Naive thymus-derived CD8-positive, alpha-beta T cell (primary cell): ENCODE measurements around the gene WNT3A. TPM values are rescaled to one million over a fixed set of nuclear protein-coding genes. Genes with fewer than 3 reads are reported as not detected.
A peak's percentile ranks its signal among the peaks of the same experiment; 100 is the strongest.

ENCODE experiments used
- ATAC-seq, 2 donors: fragments of 150-1000 bp; cut with Tn5 transposase in 1 of 2; sonication (Bioruptor Pico), chemical (Tn5 transposase) in 1 of 2; 1 replicate in 1 of 2; 2 replicates in 1 of 2; pipeline ENCODE4 v1.10.0; 2021; ENCODE audit warnings: mild to moderate bottlenecking in 2 of 2, moderate library complexity in 2 of 2
- POLR2A ChIA-PET: fragments of 350-600 bp; sonication (Branson Sonifier 250); formaldehyde crosslinking; loops from one replicate; lab custom pipeline; 2021; ENCODE audit warnings: antibody characterized with exemption; lab: Charles Lee
- DNase-seq, 10 donors: peaks; one replicate each; pipeline versions ENCODE4 v3.0.0 to v3.0.0-alpha.2; 2020 to 2022
- H3K27ac Mint-ChIP-seq, 10 donors: one replicate each; pipeline ENCODE4 v1.8.0; 2020 to 2022; ENCODE audit warnings: mild to moderate bottlenecking in 10 of 10, mixed read lengths in 10 of 10, moderate library complexity in 4 of 10, inconsistent platforms in 1 of 10
- H3K27me3 Mint-ChIP-seq, 5 donors: one replicate each; pipeline ENCODE4 v1.8.0; 2021 to 2022; ENCODE audit warnings: mixed read lengths in 5 of 5
- H3K36me3 Mint-ChIP-seq, 3 donors: one replicate each; pipeline ENCODE4 v1.8.0; 2020 to 2022; ENCODE audit warnings: mixed read lengths in 3 of 3, mild to moderate bottlenecking in 2 of 3, inconsistent platforms in 1 of 3
- H3K4me1 Mint-ChIP-seq, 4 donors: one replicate each; pipeline ENCODE4 v1.8.0; 2021 to 2022; ENCODE audit warnings: mixed read lengths in 4 of 4
- H3K4me3 Mint-ChIP-seq, 10 donors: one replicate each; pipeline ENCODE4 v1.8.0; 2020 to 2022; ENCODE audit warnings: mild to moderate bottlenecking in 10 of 10, mixed read lengths in 10 of 10, moderate library complexity in 6 of 10, inconsistent platforms in 1 of 10
- H3K9me3 Mint-ChIP-seq, 9 donors: one replicate each; pipeline ENCODE4 v1.8.0; 2020 to 2022; ENCODE audit warnings: mixed read lengths in 9 of 9, mild to moderate bottlenecking in 3 of 9, inconsistent platforms in 1 of 9, moderate library complexity in 1 of 9
- polyA plus RNA-seq, 3 donors: library from polyadenylated mRNA; unstranded; fragments of 300-500 nt; fragmentation: Illumina TruSeq; gene quantifications; one replicate each; pipeline ENCODE4 v1.2.3, GENCODE V29; 2021
- total RNA-seq, 8 experiments: library from RNA in 2 of 8; stranded (reverse) in 2 of 8; gene quantifications; one replicate each; pipeline ENCODE4 v1.2.3 and lab custom pipeline; 2021 to 2026

WNT3A gene
- total and polyA plus RNA-seq, 5 experiments from 2014 or later, result not detected

DNA sequence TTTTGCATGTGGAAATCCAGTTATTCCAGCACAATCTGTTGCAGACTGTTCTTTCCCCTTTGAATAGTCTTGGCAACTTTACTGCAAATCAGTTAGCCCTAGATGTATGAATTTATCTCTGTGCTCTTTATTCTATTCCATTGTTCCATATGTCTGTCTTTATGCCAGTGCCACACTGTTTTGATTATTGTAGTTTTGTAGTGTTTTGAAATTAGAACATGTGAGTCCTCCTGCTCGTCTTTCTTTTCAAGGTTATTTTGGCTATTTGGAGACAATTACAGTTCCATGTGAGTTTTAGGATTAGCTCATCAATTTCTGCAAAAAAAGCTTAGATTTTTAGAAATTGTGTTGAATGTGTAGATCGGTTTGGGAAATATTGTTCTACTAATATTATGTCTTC is 26.6 kb downstream of the WNT3A start:
- H3K27me3 Mint-ChIP-seq, result peaks cover 13 to 70% (median 25%) of the 10 kb centered on the region in 5 donors
- no peak for ATAC-seq
- peaks cover 0 to 6% (median 0%) of the 10 kb centered on the region in 4 donors for H3K4me1 Mint-ChIP-seq
- no peak overlapping the region for H3K4me3 Mint-ChIP-seq
- H3K9me3 Mint-ChIP-seq, result peaks cover 0 to 8% (median 0%) of the 10 kb centered on the region in 9 donors
- no peak for DNase-seq
- H3K27ac Mint-ChIP-seq, result no peak overlapping the region
- H3K36me3 Mint-ChIP-seq, result no peaks in the 10 kb centered on the region
- POLR2A ChIA-PET, result no interaction called here

DNA sequence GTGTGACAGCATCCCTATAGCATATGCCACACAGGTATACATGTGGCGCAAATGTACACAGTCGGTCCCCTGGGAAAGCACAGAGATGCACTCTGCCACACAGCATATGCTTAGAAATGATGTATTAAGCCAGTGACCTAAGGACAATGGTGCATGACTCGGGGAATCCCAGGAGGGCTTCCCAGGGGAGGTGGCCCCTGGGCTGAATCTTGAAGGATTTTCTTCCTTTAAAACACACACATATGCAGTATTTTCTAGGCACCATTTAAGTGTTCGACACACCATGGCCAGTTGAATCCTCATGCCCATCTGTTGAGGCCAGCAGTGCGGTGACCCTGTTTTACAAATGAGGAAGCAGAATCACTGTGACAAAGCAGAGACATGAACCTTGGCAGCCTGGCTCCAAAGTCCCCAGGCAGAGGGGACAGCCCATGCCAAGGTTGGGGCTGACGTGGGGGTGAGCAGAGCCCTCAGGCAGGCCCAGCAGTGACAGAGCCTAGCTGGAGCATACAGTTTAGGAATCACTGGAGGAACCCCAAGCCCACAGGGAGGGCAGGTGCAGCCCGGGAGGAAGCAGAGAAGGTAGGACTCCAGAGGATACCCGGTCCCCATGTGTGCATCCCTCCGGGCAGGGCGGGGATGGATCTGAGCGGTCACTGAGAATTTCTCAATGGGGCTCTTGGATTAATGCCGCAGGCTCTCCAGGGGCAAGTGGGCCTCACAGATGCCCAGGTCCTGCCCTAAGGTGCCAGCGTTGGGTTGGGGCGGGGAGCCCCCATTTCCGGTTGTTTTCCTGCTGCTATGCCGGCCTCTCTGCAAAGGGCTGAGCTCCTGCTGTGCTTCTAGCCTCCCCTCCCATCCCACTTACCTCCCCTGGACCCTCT is 28.4 kb downstream of the WNT3A start:
- Mint-ChIP-seq H3K4me1 (peaks cover 0 to 6% (median 0%) of the 10 kb centered on the region in 4 donors), H3K36me3 (no peaks in the 10 kb centered on the region), H3K4me3 (peak overlapping the region in 1 of 10 donors; percentile 34), H3K27me3 (peaks cover 14 to 70% (median 29%) of the 10 kb centered on the region in 5 donors), H3K27ac (no peak overlapping the region), H3K9me3 (peaks cover 0 to 8% (median 0%) of the 10 kb centered on the region in 9 donors)
- POLR2A ChIA-PET, result no interaction called here
- DNase-seq, result no peak
- ATAC-seq, result no peak

DNA sequence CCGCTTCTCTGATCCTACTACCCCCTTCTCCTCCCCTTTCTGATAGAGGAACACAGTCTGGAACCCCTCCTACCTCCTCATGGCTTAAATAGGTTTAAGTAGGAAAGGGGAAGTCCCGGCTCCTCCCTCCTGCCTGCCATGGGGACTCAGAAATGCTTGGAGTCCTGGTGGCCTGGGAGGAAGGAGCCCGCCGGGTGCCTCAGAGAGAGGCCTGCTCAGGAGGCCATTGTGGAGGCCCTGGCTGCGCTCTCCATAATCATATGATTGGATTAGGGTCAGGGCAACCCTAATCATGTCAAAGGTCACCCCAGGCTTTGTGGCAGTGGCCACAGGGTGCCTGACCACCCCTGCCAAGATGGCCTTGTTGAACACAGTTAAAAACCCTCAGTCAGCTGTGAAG is 29.0 kb downstream of the WNT3A start:
- POLR2A ChIA-PET, result no interaction called here
- no peaks in the 10 kb centered on the region for H3K36me3 Mint-ChIP-seq
- peaks cover 0 to 8% (median 0%) of the 10 kb centered on the region in 9 donors for H3K9me3 Mint-ChIP-seq
- DNase-seq, result no peak
- peaks cover 0 to 6% (median 0%) of the 10 kb centered on the region in 4 donors for H3K4me1 Mint-ChIP-seq
- no peak for ATAC-seq
- H3K27me3 Mint-ChIP-seq, result peaks cover 16 to 66% (median 33%) of the 10 kb centered on the region in 5 donors
- H3K4me3 Mint-ChIP-seq, result no peak overlapping the region
- H3K27ac Mint-ChIP-seq, result no peak overlapping the region

DNA sequence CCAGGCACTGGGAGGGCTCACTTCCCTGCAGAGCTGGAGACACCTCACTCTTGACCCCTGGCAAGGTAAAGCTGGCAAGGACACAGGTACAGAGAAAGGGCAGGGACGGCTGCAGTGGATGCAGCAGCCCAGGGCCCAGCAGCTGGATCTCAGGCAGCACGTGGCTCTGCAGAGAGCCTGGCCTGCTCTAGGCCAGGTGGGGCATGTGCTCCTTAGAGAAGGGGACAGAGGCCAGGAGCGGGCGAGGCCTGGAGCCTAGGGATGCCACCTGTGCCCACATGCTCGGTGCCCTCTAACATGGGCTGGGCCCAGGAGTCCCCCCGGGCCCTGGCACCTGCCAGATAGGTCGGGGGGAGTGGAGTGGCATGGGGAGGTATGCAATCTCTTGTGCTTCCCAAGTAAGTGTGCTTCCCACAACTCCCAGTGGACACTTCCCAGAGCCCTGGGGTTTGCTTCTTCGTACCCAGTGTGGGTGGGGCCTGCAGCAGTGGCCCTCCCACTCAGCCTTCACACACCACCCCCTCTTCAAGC is 30.0 kb downstream of the WNT3A start:
- no peaks in the 10 kb centered on the region for H3K36me3 Mint-ChIP-seq
- peaks cover 10 to 57% (median 25%) of the 10 kb centered on the region in 5 donors for H3K27me3 Mint-ChIP-seq
- H3K9me3 Mint-ChIP-seq, result peaks cover 0 to 8% (median 0%) of the 10 kb centered on the region in 9 donors
- H3K4me3 Mint-ChIP-seq, result peak overlapping the region in 1 of 10 donors; percentile 26
- POLR2A ChIA-PET, result interaction anchor here (0.6 kb wide), 1 partner anchor 311 kb away, joined by 3 read pairs; no protein-coding TSS in a partner anchor
- DNase-seq (no peak), ATAC-seq (no peak)
- peaks cover 0 to 6% (median 0%) of the 10 kb centered on the region in 4 donors for H3K4me1 Mint-ChIP-seq
- no peak overlapping the region for H3K27ac Mint-ChIP-seq

DNA sequence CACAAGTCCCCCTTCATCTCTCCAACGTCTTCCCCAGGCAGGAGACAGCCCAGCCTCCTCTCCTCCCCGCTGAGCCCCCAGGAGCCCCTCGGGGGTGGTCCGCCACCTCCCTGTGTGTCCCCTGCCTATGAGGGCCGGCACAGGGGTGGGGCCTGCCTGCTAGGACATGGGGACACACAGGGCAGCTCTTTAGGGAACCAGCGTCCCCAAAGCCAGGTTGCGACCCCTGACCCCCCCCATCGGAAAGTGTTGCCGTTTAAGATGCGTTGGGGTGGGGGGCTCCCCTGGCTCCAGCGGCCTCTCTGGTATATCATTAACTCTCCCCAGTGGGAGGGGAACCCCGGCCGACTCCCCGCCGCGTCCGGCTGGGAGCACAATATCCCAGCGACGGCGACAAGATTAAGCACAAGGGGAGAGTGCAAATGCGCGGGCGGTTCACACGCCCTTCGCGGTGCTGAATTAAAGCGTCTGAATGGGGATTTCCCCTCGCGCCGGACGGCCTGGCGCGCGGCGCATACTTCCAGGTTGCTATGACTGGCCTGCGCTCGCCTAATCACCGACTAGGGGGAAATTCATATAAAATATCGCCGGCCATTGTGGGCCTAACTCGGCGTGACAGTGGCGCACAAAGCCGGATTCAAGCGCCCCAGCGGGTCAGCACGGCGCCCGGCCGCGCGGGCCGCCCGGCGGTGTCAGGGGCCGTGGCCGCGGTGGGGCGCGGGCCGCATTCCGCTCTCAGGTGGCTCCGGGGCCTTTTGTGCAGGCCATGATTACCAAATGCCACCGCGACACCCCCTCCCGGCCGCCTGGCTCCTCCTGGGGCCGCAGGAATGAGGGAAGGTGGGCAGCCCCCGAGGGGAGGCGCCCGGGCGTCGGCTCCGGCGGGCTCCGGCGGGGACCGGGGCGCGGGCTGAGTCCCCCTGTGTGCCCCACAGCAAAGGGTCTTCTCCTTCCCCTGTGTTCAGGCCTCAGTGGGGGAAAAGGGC is 30.9 kb downstream of the WNT3A start:
- no peaks in the 10 kb centered on the region for H3K36me3 Mint-ChIP-seq
- peak overlapping the region in 7 of 10 donors; percentile 29 to 64 (median 42) for H3K4me3 Mint-ChIP-seq
- peaks cover 0 to 6% (median 0%) of the 10 kb centered on the region in 4 donors for H3K4me1 Mint-ChIP-seq
- H3K27me3 Mint-ChIP-seq, result peaks cover 10 to 50% (median 25%) of the 10 kb centered on the region in 5 donors
- POLR2A ChIA-PET, result no interaction called here
- ATAC-seq (peak; percentile 68 to 76), DNase-seq (no peak)
- H3K27ac Mint-ChIP-seq, result no peak overlapping the region
- peaks cover 0 to 8% (median 0%) of the 10 kb centered on the region in 9 donors for H3K9me3 Mint-ChIP-seq

DNA sequence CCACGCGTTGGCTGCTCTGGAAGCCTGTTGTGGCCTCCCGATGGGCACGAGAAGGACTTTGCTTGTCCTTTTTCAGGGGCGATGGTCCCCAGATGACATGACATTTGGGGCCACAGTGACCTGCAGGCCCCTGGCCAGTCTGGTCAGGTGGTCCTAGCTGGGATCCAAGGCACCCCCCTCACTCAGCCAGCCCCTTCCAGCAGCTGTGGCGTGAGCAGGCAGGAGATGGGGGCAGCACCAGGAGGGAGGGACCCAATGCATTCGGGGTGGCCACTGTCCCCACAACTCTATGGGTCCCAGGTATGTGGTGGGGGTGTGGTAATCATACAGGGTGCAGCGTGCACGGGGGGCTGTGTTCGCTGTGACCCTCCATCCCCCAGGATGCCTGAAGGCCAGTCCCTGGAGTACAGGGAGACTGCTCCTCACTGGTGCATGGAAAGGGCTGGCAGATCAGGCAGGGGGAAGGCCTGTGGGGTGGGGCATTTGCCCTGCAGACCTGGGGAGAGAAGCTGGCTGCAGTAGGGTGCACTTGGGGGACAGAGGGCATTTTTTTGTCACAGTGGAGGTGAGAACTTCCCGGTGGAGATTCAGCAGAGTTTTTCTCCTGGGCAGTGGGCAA is 31.7 kb downstream of the WNT3A start:
- H3K9me3 Mint-ChIP-seq, result peaks cover 0 to 3% (median 0%) of the 10 kb centered on the region in 9 donors
- H3K4me3 Mint-ChIP-seq, result peak overlapping the region in 3 of 10 donors; percentile 0 to 54 (median 5)
- POLR2A ChIA-PET, result no interaction called here
- H3K36me3 Mint-ChIP-seq, result no peaks in the 10 kb centered on the region
- peaks cover 8 to 46% (median 23%) of the 10 kb centered on the region in 5 donors for H3K27me3 Mint-ChIP-seq
- DNase-seq (no peak), ATAC-seq (no peak)
- no peak overlapping the region for H3K27ac Mint-ChIP-seq
- H3K4me1 Mint-ChIP-seq, result peaks cover 0 to 6% (median 0%) of the 10 kb centered on the region in 4 donors

DNA sequence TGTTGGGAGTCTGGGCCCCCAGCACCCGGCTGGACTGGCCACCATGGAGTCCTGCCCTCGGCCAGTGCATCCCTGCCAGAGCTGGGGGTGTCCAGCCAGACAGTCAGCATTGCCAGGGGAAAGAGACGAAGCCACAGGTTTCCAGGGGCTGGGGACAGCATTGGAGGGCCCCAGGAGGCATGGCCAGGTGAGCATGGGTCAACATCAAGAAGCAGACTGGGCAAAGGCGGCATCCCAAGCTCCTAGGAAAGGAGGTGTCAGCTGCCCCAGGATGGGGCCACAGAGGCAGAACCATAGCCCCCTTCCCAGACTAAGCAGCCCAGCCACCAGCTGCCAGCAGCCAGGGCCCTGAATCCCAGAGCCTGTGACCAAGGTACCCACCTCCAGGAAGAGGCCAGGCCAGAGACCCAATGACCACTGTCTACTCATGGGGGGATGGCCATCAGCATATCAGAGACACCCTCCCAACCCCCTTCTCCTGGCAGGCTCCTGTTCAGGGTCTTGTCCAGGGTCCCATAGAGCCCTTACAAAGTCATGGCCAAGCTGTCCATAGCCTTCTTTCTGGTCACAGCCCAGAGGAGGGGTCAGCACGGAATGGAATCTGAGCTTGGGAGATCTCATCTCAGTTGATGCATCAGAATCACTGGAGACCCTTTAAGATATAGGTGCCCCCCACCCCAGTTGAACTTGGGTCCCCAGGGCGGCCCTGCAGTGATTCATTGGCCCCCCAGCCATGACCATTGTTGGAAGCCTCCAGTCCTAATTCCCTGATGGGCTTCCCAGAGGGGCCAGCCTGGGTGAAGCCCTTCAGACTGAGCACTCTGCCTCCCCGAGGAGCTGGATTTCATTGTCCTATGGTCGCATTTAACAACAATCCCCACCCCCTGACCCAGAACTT is 32.5 kb downstream of the WNT3A start:
- DNase-seq, result no peak
- Mint-ChIP-seq H3K9me3 (no peaks in the 10 kb centered on the region), H3K4me1 (peaks cover 0 to 6% (median 0%) of the 10 kb centered on the region in 4 donors), H3K4me3 (peak overlapping the region in 3 of 10 donors; percentile 0 to 54 (median 5)), H3K27ac (no peak overlapping the region), H3K36me3 (no peaks in the 10 kb centered on the region), H3K27me3 (peaks cover 8 to 42% (median 22%) of the 10 kb centered on the region in 5 donors)
- POLR2A ChIA-PET, result no interaction called here
- no peak for ATAC-seq

DNA sequence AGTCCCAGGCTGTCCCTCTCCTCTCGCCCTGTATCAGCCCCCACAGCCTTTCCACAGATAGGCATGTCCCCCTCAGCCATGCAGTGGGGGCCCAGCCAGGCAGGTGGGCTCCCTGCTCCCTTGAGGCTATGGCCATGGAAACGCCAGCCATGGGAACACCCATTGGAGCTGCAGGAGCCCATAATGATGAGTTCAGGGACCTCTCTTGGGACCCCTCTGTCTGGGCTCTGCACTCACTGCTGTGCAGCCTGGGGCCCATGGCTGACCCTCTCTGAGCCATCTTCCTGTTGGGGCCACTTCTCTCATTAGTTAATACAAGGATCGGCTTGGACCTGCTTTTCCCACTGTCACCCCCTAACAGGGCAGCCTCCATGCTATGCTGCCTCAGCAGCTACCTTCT is 33.2 kb downstream of the WNT3A start:
- Mint-ChIP-seq H3K4me1 (peaks cover 0 to 6% (median 0%) of the 10 kb centered on the region in 4 donors), H3K4me3 (no peak overlapping the region), H3K27me3 (peaks cover 8 to 40% (median 20%) of the 10 kb centered on the region in 5 donors), H3K9me3 (no peaks in the 10 kb centered on the region), H3K36me3 (no peaks in the 10 kb centered on the region), H3K27ac (no peak overlapping the region)
- ATAC-seq, result no peak
- POLR2A ChIA-PET, result no interaction called here
- DNase-seq, result no peak

DNA sequence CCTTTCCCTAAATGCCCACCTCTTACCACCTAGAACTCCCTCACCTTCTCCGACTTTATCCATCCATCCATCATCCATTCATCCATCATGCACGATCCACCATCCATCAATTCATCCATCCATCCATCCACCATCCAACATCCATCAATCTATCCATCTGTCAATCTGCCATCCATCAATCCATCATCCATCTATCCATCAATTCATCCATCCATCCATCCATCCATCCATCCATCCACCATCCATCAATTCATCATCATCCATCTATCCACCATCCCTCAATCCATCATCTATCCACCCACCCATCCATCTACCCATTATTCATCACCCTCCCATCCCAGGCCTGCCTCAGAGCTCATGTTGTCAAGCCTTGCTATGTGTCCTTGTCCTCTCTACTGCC is 34.5 kb downstream of the WNT3A start:
- no peak overlapping the region for H3K4me3 Mint-ChIP-seq
- H3K9me3 Mint-ChIP-seq, result no peaks in the 10 kb centered on the region
- no peak overlapping the region for H3K27ac Mint-ChIP-seq
- ATAC-seq (no peak), DNase-seq (no peak)
- POLR2A ChIA-PET, result no interaction called here
- peaks cover 0 to 6% (median 0%) of the 10 kb centered on the region in 4 donors for H3K4me1 Mint-ChIP-seq
- H3K27me3 Mint-ChIP-seq, result peaks cover 8 to 32% (median 13%) of the 10 kb centered on the region in 5 donors
- no peaks in the 10 kb centered on the region for H3K36me3 Mint-ChIP-seq

DNA sequence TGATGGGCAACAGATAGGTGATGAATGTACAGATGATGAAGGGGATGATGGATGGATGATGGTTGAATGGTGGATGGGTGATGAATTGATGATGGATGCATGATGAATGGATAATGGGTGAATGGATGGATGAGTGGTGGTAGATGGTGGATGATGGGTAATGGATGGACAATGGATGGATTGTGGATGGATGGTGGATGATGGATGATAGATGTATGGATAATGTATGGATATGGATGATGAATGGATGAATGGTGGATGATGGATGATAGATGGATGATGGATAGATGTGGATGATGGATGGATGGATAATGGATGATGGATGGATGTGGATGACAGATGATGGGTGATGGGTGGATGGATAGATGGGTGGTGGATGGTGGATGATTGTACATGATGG is 35.7 kb downstream of the WNT3A start:
- Mint-ChIP-seq H3K4me1 (peaks cover 0 to 2% (median 0%) of the 10 kb centered on the region in 4 donors), H3K36me3 (no peaks in the 10 kb centered on the region), H3K9me3 (no peaks in the 10 kb centered on the region), H3K27me3 (peaks cover 1 to 23% (median 7%) of the 10 kb centered on the region in 5 donors), H3K4me3 (no peak overlapping the region), H3K27ac (no peak overlapping the region)
- POLR2A ChIA-PET, result no interaction called here
- DNase-seq (no peak), ATAC-seq (no peak)

DNA sequence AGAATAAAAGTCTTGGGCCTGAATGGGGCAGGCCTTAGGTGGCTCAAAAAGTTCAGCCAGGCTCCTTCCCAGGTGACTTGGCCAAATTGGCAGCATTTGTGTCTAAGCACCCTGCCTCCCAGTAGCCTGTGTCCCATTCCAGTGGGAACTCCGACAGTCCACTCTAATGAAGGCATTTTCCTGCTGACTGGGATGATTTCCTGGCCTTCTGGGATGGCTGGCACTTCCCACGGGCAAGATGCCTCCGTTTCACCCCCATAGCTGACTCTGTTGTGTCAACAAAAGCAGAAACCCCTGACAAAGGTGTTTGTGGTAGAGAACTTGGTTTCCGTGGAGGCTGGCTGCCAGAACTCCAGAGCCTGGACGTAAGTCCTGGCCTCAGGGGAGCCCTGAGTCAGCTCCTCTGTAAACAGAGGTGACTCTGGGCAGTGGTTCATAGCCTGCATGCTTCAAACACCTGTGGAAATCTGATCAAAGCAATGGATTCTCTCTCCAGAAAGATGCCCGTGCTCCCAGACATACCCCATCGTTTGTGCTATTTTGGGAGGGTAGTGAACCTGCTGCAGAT is 36.6 kb downstream of the WNT3A start:
- no peak for ATAC-seq
- POLR2A ChIA-PET, result no interaction called here
- Mint-ChIP-seq H3K27me3 (peaks cover 0 to 21% (median 5%) of the 10 kb centered on the region in 5 donors), H3K4me1 (no peaks in the 10 kb centered on the region), H3K36me3 (no peaks in the 10 kb centered on the region), H3K27ac (no peak overlapping the region), H3K9me3 (no peaks in the 10 kb centered on the region), H3K4me3 (no peak overlapping the region)
- no peak for DNase-seq
